ENCODE results near the gene ARL5C.

ARL5C gene

GRCh38 chr17:39208136-39208535 is 42.2 kb upstream of the ARL5C start:
- TF ChIP-seq CTCF (IDR thresholded peaks at IDR 0.05), result no peak

DNA sequence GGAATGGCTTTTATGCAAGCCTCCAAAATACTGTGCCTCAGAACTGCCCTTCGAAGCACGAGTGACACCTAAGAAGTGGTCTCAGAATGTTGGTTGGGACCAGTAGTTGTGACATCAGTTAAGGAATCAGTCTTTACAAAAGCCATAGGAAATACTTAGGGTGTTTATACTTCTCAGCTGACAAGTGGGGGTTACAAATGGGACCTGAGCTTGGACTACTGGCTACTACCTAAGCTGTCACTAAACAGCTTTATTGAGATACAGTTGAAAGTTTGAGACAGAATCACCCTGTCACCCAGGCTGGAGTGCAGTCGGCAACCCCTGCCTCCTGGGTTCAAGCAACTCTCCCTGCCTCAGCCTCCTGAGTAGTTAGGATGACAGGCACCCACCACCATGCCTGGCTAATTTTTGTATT is 39.2 kb upstream of the ARL5C start:
- TF ChIP-seq CTCF (IDR thresholded peaks at IDR 0.05), result no peak

DNA sequence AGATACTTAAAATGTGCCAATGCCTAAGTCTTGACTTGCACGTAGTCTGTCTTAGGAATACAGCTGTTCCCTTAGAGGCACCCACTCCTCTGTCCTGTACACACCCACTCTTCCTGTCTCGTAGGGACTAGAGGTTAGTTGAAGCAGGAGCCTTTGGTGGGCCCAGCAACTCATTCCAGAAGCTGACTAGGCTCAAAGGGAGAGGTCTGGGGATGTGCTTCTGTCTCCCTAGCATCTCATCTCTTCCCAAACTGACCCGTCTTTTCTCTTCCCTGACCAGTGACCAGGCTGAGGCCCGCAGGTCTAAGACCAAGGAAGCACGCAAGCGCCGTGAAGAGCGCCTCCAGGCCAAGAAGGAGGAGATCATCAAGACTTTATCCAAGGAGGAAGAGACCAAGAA is 38.3 kb upstream of the ARL5C start:
- TF ChIP-seq CTCF (IDR thresholded peaks at IDR 0.05), result no peak

DNA sequence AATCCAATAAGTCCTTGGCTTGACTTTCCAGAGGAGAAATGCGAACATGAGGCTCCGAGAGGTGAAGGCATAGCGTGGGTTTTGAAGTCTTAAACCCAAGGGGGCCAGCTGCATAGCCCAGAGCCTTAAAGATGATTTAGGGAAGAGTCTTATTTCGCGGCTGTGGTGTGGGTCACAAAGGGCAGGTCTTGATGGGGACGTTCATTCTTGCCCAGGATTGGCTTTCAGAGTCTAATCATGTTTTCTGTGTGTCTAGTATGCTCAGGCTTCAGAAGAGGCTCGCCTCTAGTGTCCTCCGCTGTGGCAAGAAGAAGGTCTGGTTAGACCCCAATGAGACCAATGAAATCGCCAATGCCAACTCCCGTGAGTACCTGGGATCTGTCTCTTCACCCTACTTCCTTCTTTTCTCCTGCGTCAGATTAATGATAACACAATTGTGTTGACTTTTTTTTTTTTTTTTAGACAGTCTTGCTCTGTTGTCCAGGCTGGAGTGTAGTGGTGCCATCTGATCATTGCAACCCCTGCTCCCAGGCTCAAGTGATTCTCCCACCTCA is 35.1 kb upstream of the ARL5C start:
- TF ChIP-seq CTCF (IDR thresholded peaks at IDR 0.05), result no peak

- TF ChIP-seq CTCF (IDR thresholded peaks at IDR 0.05), result no peak
These were observed 34.3 kb upstream of the ARL5C start, which contains the start of gene RPL19 for GRCh38 chr17:39200070-39200879. Gene RPL19 (plus strand): TSS chr17:39200283. CDS start chr17:39200345, 62 bp downstream.

- no peak for TF ChIP-seq CTCF (IDR thresholded peaks at IDR 0.05)
These were observed 33.8 kb upstream of the ARL5C start for GRCh38 chr17:39199820-39200069.

GRCh38 chr17:39198186-39198566 is 32.2 kb upstream of the ARL5C start:
- no peak for TF ChIP-seq CTCF (IDR thresholded peaks at IDR 0.05)
